HG03066 (cell line): ENCODE measurements around the gene CACNA1S.
A peak's percentile ranks its signal among the peaks of the same experiment; 100 is the strongest.

Source experiments
- ATAC-seq: cut with Tn5 transposase; IDR thresholded peaks from one replicate; pipeline ENCODE4 v1.9.1; 2021; ENCODE audit warnings: low read depth; ENCODE audit not compliant: unreplicated experiment

CACNA1S gene

GRCh38 chr1:201039876-201040275 is 72.3 kb downstream of the CACNA1S start:
- no peak for ATAC-seq

GRCh38 chr1:201039418-201039817 is 72.8 kb downstream of the CACNA1S start:
- no peak for ATAC-seq

- ATAC-seq: no peak
These were observed 73.9 kb downstream of the CACNA1S start for GRCh38 chr1:201038186-201038876.

GRCh38 chr1:201036188-201036842 is 75.9 kb downstream of the CACNA1S start:
- no peak for ATAC-seq

- ATAC-seq: no peak
These were observed 77.6 kb downstream of the CACNA1S start for GRCh38 chr1:201034671-201035070.

GRCh38 chr1:201032408-201032807 is 79.8 kb downstream of the CACNA1S start:
- no peak for ATAC-seq

- no peak for ATAC-seq
These were observed 83.8 kb downstream of the CACNA1S start for GRCh38 chr1:201028461-201028889.

GRCh38 chr1:201026836-201027235 is 85.4 kb downstream of the CACNA1S start:
- no peak for ATAC-seq

- no peak for ATAC-seq
These were observed 86.0 kb downstream of the CACNA1S start for GRCh38 chr1:201026234-201026633.

GRCh38 chr1:201025571-201026002 is 86.6 kb downstream of the CACNA1S start:
- ATAC-seq: no peak

GRCh38 chr1:201024625-201024998 is 87.6 kb downstream of the CACNA1S start:
- ATAC-seq: no peak

- no peak for ATAC-seq
These were observed 88.2 kb downstream of the CACNA1S start for GRCh38 chr1:201023920-201024624.

- ATAC-seq: peak; percentile 52
These were observed 88.7 kb downstream of the CACNA1S start, which contains the start of gene KIF21B for GRCh38 chr1:201023517-201023902. Gene KIF21B (minus strand): TSS chr1:201023714. CDS start chr1:201023383, 331 bp downstream.

- no peak for ATAC-seq
These were observed 89.3 kb downstream of the CACNA1S start for GRCh38 chr1:201022820-201023516.

- ATAC-seq: no peak
These were observed 89.8 kb downstream of the CACNA1S start for GRCh38 chr1:201022493-201022819.

- ATAC-seq: no peak
These were observed 90.4 kb downstream of the CACNA1S start for GRCh38 chr1:201021630-201022492.

- ATAC-seq: no peak
These were observed 91.3 kb downstream of the CACNA1S start for GRCh38 chr1:201020721-201021629.

- ATAC-seq: no peak
These were observed 92.1 kb downstream of the CACNA1S start for GRCh38 chr1:201020040-201020591.
